K562 treated with DMSO at 1 percent for 48 hours (cell line): Measurements from ENCODE around the gene SMAD7. TPM values are rescaled to one million over a fixed set of nuclear protein-coding genes. Genes with fewer than 3 reads are reported as not detected.

Experiments used
- total RNA-seq: library from RNA; unstranded; fragments of 300-600 nt; gene quantifications from 2 replicates; pipeline ENCODE4 v1.2.3, GENCODE V29; 2022; ENCODE audit warnings: low replicate concordance; ENCODE audit errors: extremely low read depth

Gene SMAD7, protein sequence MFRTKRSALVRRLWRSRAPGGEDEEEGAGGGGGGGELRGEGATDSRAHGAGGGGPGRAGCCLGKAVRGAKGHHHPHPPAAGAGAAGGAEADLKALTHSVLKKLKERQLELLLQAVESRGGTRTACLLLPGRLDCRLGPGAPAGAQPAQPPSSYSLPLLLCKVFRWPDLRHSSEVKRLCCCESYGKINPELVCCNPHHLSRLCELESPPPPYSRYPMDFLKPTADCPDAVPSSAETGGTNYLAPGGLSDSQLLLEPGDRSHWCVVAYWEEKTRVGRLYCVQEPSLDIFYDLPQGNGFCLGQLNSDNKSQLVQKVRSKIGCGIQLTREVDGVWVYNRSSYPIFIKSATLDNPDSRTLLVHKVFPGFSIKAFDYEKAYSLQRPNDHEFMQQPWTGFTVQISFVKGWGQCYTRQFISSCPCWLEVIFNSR
- total RNA-seq, result not detected in 2 replicates

DNA sequence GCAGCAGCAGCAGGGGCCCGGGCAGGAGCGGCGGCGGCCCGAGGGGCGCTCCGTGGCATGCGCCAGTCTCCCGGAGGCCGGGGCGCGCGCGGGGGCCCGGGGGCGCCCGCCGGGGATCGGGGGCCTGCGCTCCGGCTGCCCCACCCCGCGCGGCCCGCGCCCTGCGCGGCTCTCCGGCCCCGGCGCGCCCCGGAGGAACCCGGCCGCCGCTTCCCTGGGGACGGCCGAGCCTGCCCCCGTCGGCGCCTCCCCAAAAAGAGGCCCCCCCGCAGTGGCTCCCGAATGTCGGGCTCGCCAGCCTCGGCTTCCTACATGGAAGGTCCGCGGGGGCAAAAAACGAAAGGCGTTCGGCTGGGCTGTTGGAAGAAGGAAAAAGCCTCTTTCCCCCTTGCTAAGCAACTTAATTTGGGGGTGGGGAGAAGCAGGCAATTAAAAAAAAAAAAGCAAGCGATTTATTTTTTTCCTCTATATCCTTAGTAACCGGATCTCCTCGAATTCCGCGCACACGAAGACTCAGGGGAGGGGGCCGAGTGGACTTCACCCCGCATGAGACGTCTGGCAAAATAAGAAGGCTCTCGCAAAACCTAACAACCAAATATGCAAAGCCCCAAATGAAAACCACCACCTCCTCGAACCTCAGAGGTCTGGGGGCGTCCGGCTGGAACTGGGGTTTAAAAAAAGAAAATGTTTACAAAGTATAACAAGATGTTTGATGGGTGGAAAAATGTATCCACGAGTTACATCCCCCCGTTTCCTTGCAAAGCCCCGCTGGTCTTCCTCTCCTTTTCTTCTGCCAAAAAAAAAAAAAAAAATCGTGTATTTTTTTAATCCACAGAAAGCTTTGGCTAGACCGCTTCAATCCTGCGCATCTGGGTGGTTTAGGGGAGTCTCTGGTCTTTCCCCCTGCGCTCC is at the start of gene SMAD7:
Gene SMAD7, minus strand, starts transcription at position 430 of the 912 bp plus-strand sequence. CDS start 541 bp downstream, outside the sequence.

